Measurements from ENCODE around the gene EHBP1L1. TPM values are rescaled to one million over a fixed set of nuclear protein-coding genes. Genes with fewer than 3 reads are reported as not detected.

EHBP1L1 gene
- total and polyA plus RNA-seq, 2 of the 13 experiments (the other 11 are each of a cell fraction or from before 2014, with no cell fraction given), result 8.3 to 10.6 TPM

DNA sequence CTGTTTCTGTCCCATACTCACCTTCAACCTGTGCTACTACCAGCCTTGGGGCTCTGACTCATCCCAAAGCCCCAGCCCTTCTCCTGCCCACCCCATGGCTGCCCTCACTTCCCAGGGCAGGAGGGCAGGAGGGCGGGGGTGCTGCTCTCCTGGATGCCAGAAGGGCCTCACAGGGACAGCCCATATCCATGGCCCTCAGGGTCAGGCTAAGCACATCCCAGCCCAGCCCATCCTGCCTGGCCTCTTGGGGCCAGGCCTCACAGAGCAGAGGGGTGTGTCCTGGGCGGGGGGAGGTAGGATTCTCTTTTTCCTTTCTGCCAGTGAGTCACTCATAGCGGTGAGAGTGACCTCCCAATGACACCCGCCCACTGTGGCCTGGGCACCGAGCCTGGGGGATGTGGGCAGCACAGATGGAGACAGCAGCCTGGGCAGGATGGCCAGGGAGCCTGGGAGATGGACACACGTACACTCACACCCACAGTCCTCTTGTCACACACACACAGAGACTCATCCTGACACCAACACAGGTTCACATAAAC is 20.1 kb upstream of the EHBP1L1 start (continued):
- TF ChIP-seq, protein P1, sequence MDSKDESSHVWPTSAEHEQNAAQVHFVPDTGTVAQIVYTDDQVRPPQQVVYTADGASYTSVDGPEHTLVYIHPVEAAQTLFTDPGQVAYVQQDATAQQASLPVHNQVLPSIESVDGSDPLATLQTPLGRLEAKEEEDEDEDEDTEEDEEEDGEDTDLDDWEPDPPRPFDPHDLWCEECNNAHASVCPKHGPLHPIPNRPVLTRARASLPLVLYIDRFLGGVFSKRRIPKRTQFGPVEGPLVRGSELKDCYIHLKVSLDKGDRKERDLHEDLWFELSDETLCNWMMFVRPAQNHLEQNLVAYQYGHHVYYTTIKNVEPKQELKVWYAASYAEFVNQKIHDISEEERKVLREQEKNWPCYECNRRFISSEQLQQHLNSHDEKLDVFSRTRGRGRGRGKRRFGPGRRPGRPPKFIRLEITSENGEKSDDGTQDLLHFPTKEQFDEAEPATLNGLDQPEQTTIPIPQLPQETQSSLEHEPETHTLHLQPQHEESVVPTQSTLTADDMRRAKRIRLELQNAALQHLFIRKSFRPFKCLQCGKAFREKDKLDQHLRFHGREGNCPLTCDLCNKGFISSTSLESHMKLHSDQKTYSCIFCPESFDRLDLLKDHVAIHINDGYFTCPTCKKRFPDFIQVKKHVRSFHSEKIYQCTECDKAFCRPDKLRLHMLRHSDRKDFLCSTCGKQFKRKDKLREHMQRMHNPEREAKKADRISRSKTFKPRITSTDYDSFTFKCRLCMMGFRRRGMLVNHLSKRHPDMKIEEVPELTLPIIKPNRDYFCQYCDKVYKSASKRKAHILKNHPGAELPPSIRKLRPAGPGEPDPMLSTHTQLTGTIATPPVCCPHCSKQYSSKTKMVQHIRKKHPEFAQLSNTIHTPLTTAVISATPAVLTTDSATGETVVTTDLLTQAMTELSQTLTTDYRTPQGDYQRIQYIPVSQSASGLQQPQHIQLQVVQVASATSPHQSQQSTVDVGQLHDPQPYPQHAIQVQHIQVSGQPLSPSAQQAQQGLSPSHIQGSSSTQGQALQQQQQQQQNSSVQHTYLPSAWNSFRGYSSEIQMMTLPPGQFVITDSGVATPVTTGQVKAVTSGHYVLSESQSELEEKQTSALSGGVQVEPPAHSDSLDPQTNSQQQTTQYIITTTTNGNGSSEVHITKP (CRISPR knock-in tag; IDR thresholded peaks at IDR 0.05; ENCODE audit: low read depth), result peak; percentile 88; the same call in 1 of the 2 replicates
- no peak for TF ChIP-seq REXO4 (CRISPR knock-in tag; IDR thresholded peaks at IDR 0.05; ENCODE audit: borderline replicate concordance)
- no peak for TF ChIP-seq ATRX (CRISPR knock-in tag; IDR thresholded peaks at IDR 0.05; ENCODE audit: borderline replicate concordance)
- no peak for TF ChIP-seq ZNF33A (CRISPR knock-in tag; IDR thresholded peaks at IDR 0.05; ENCODE audit: borderline replicate concordance)
- TF ChIP-seq XRCC5 (optimal IDR thresholded peaks at IDR 0.05; ENCODE audit: low read length), result peak; percentile 53
- 0 out of 2 replicates have a peak, but pooled peaks have one; percentile 14 for TF ChIP-seq IRF2 (CRISPR knock-in tag; IDR thresholded peaks at IDR 0.05)
- no peak for TF ChIP-seq ZNF224 (CRISPR knock-in tag; IDR thresholded peaks at IDR 0.05)
- TF ChIP-seq, protein P2, sequence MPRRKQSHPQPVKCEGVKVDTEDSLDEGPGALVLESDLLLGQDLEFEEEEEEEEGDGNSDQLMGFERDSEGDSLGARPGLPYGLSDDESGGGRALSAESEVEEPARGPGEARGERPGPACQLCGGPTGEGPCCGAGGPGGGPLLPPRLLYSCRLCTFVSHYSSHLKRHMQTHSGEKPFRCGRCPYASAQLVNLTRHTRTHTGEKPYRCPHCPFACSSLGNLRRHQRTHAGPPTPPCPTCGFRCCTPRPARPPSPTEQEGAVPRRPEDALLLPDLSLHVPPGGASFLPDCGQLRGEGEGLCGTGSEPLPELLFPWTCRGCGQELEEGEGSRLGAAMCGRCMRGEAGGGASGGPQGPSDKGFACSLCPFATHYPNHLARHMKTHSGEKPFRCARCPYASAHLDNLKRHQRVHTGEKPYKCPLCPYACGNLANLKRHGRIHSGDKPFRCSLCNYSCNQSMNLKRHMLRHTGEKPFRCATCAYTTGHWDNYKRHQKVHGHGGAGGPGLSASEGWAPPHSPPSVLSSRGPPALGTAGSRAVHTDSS (CRISPR knock-in tag; conservative IDR thresholded peaks at IDR 0.05), result no peak
- no peak for TF ChIP-seq ZBTB20 (CRISPR knock-in tag; IDR thresholded peaks at IDR 0.05; ENCODE audit: borderline replicate concordance, low read depth)
- peak; percentile 52; the same call in 1 of the 2 replicates for TF ChIP-seq KDM2A (CRISPR knock-in tag; IDR thresholded peaks at IDR 0.05; ENCODE audit: borderline replicate concordance, low read depth)
- no peak for TF ChIP-seq ZNF790 (CRISPR knock-in tag; IDR thresholded peaks at IDR 0.05; ENCODE audit: borderline replicate concordance)
- TF ChIP-seq HDAC2 (CRISPR knock-in tag; IDR thresholded peaks at IDR 0.05), result peak; percentile 61
- peak; percentile 37; the same call in 1 of the 2 replicates for TF ChIP-seq ELF3 (CRISPR knock-in tag; IDR thresholded peaks at IDR 0.05)

Measured in HepG2 (cell line).